ENCODE measurements around the gene DNAL4.
A peak's percentile ranks its signal among the peaks of the same experiment; 100 is the strongest.

Gene DNAL4

GRCh38 chr22:38767313-38767712 is 26.6 kb downstream of the DNAL4 start:
- Mint-ChIP-seq H3K4me1 (peaks cover 5 to 12% of the 10 kb centered on the region in 2 donors), H3K27me3 (no peaks in the 10 kb centered on the region), H3K36me3 (no peaks in the 10 kb centered on the region), H3K9me3 (no peaks in the 10 kb centered on the region), H3K4me3 (no peak overlapping the region), H3K27ac (no peak overlapping the region)
- ATAC-seq (replicated peaks) (no peak), DNase-seq (no peak)

DNA sequence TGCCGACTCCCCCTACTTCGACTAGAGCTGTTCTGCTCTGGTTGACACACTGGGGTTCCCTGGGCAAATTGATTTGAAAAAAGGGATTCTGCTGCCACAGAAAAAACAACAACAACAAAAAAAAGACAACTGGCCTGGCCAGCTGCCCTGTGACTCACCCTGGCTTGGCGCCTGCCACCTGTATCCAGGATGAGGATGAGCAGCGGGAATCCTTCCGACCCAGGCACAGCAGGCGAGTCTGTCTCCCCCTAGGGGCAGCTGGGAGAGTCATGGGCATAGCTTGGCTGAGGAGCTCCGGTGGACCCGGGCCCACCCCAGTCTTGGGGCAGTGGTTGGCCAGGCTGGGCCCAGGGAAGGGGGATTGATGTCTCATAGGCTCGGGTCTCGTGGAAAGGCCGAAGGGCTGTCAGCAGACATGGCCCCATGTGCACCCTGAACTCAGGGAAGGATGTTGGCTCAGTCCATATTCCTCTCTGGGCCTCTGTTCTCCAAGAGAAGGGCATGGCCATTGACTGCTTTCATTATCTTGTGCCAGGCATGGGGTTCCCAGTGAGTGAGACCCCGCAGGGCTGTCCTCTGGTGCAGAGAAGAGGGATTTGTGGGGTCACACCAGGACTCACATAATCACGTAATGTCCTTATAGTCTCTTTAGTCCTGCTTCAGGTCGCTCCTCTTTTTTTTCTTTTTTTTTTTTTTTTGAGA is 27.7 kb downstream of the DNAL4 start:
- H3K27me3 Mint-ChIP-seq = no peaks in the 10 kb centered on the region
- H3K9me3 Mint-ChIP-seq = no peaks in the 10 kb centered on the region
- peaks cover 5 to 12% of the 10 kb centered on the region in 2 donors for H3K4me1 Mint-ChIP-seq
- no peak for DNase-seq
- H3K27ac Mint-ChIP-seq = no peak overlapping the region
- H3K4me3 Mint-ChIP-seq = no peak overlapping the region
- peak; percentile 59 to 60 for ATAC-seq (replicated peaks)
- no peaks in the 10 kb centered on the region for H3K36me3 Mint-ChIP-seq

DNA sequence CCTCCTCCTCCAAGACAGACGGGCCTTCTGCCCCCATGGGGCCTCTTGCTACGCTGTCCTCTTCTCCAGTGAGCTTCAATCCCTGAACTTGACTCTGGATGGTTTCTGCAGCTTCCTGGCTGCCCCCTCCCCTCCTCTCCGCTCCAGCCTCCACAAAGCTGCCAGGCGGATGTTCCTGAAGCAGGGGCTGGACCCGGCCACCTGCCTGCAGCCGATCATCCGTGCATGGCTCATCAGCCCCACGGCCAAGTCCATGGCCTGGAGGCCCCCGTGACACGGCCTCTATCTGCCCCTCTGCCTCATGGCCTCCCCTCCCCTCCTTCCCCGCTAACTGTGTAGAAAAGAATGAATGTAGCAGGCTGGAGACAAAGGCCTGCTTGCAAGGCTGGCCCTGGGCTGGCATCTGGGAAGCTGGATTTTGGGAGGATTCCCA is 31.4 kb downstream of the DNAL4 start:
- Mint-ChIP-seq H3K9me3 (no peaks in the 10 kb centered on the region), H3K27ac (no peak overlapping the region), H3K27me3 (no peaks in the 10 kb centered on the region), H3K4me3 (no peak overlapping the region), H3K4me1 (peaks cover 21 to 25% of the 10 kb centered on the region in 2 donors), H3K36me3 (no peaks in the 10 kb centered on the region)
- ATAC-seq (replicated peaks) (no peak), DNase-seq (no peak)

GRCh38 chr22:38761202-38762162 is 32.5 kb downstream of the DNAL4 start:
- Mint-ChIP-seq H3K4me1 (peaks cover 29 to 36% of the 10 kb centered on the region in 2 donors), H3K4me3 (no peak overlapping the region), H3K27ac (no peak overlapping the region), H3K27me3 (no peaks in the 10 kb centered on the region), H3K36me3 (no peaks in the 10 kb centered on the region), H3K9me3 (no peaks in the 10 kb centered on the region)
- ATAC-seq (replicated peaks) (peak in 1 of 2 donors; percentile 24), DNase-seq (no peak)

- no peaks in the 10 kb centered on the region for H3K27me3 Mint-ChIP-seq
- no peak overlapping the region for H3K27ac Mint-ChIP-seq
- ATAC-seq (replicated peaks) = peak in 1 of 2 donors; percentile 20
- no peaks in the 10 kb centered on the region for H3K9me3 Mint-ChIP-seq
- DNase-seq = no peak
- no peaks in the 10 kb centered on the region for H3K36me3 Mint-ChIP-seq
- H3K4me3 Mint-ChIP-seq = no peak overlapping the region
- peaks cover 29 to 33% of the 10 kb centered on the region in 2 donors for H3K4me1 Mint-ChIP-seq
Observed at GRCh38 chr22:38760477-38761201, 33.3 kb downstream of the DNAL4 start.

DNA sequence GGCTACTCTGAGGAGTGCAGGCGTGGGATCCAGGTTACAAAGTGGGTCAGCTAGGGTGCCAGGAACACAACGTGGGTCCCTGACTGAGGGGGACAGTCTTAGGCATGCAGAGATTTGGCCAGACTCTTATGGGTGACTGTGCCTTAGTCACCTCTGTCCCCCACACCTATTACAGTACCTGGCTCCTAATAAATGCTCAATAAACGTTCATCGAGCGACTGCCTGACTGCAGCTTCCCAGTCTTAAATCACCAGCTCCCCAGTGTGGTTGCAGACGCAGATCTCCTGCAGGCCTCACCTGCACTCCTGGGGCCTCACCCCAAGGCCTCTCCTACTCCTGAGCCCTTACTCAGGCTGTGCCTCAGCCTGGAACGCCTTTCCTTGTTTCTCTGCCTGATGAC is 34.9 kb downstream of the DNAL4 start:
- DNase-seq = no peak
- ATAC-seq (replicated peaks) = no peak
- Mint-ChIP-seq H3K27me3 (no peaks in the 10 kb centered on the region), H3K36me3 (no peaks in the 10 kb centered on the region), H3K9me3 (no peaks in the 10 kb centered on the region), H3K4me3 (no peak overlapping the region), H3K4me1 (peaks cover 31 to 44% of the 10 kb centered on the region in 2 donors), H3K27ac (peak overlapping the region; percentile 33)

GRCh38 chr22:38758276-38758945 is 35.5 kb downstream of the DNAL4 start:
- Mint-ChIP-seq H3K4me1 (peaks cover 37 to 50% of the 10 kb centered on the region in 2 donors), H3K9me3 (no peaks in the 10 kb centered on the region), H3K4me3 (peak overlapping the region in 1 of 2 donors; percentile 22), H3K27ac (peak overlapping the region; percentile 33), H3K27me3 (no peaks in the 10 kb centered on the region), H3K36me3 (peaks cover 0 to 4% of the 10 kb centered on the region in 2 donors)
- ATAC-seq (replicated peaks) (peak; percentile 15 to 26), DNase-seq (peak; percentile 54)

GRCh38 chr22:38757464-38757757 is 36.5 kb downstream of the DNAL4 start:
- ATAC-seq (replicated peaks) (no peak), DNase-seq (no peak)
- no peaks in the 10 kb centered on the region for H3K27me3 Mint-ChIP-seq
- H3K36me3 Mint-ChIP-seq = peaks cover 4 to 11% of the 10 kb centered on the region in 2 donors
- peaks cover 0 to 1% of the 10 kb centered on the region in 2 donors for H3K9me3 Mint-ChIP-seq
- H3K4me3 Mint-ChIP-seq = no peak overlapping the region
- H3K27ac Mint-ChIP-seq = no peak overlapping the region
- peaks cover 41 to 60% of the 10 kb centered on the region in 2 donors for H3K4me1 Mint-ChIP-seq

DNA sequence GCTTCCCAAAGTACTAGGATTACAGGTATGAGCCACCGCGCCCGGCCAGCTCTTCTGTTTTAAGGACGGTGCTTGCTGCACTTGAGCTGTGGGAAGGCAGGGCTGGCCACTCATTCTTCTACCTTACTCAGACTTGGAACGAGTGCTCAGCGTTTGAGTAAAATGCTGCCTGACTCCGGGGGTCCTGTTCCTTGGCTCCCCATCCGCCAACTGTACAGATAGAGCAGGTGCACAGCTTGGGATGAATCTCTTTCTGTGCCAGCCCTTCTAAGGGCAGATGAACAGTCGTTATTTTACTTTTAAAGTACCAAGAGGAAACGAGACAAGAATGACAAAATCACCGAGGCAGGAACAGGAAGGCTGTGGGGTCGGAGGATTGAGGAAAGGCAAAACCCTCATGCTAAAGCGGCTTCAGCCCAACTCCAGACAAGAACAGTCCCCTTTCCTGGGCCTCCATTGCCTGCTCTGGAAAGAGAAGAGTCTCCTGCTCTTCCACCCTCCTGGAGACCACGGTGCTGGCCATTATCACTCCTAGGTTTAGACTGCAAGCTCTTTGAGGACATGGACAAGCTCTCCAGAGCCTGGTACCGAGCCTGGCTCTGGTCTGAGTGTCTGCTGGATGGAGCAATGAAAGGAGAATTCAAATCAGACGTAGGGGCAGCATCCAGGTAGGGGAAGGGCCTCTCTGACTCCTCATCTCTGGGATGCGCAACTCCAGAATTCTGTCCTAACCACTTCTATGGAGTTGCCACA is 37.1 kb downstream of the DNAL4 start:
- Mint-ChIP-seq H3K9me3 (peaks cover 0 to 3% of the 10 kb centered on the region in 2 donors), H3K27ac (peak overlapping the region; percentile 93), H3K4me3 (peak overlapping the region; percentile 88 to 89), H3K27me3 (no peaks in the 10 kb centered on the region), H3K4me1 (peaks cover 47 to 65% of the 10 kb centered on the region in 2 donors), H3K36me3 (peaks cover 10 to 16% of the 10 kb centered on the region in 2 donors)
- DNase-seq (no peak), ATAC-seq (replicated peaks) (no peak)

GRCh38 chr22:38755911-38756532 is 37.9 kb downstream of the DNAL4 start, which contains the start of gene SUN2:
Gene SUN2, minus strand, starts transcription at chr22:38755998. Its CDS starts 3,370 bp downstream, at chr22:38752628.
- H3K27me3 Mint-ChIP-seq = no peaks in the 10 kb centered on the region
- DNase-seq (peak; percentile 88), ATAC-seq (replicated peaks) (peak; percentile 76 to 80)
- peaks cover 55 to 74% of the 10 kb centered on the region in 2 donors for H3K4me1 Mint-ChIP-seq
- peaks cover 18 to 25% of the 10 kb centered on the region in 2 donors for H3K36me3 Mint-ChIP-seq
- H3K27ac Mint-ChIP-seq = peak within 1 kb of the TSS; percentile 93
- peak within 1 kb of the TSS; percentile 88 to 89 for H3K4me3 Mint-ChIP-seq
- peaks cover 0 to 3% of the 10 kb centered on the region in 2 donors for H3K9me3 Mint-ChIP-seq

GRCh38 chr22:38755155-38755910 is 38.6 kb downstream of the DNAL4 start:
- Mint-ChIP-seq H3K9me3 (peaks cover 0 to 3% of the 10 kb centered on the region in 2 donors), H3K27me3 (no peaks in the 10 kb centered on the region), H3K4me3 (peak overlapping the region; percentile 88 to 89), H3K4me1 (peaks cover 53 to 81% of the 10 kb centered on the region in 2 donors), H3K36me3 (peaks cover 23 to 27% of the 10 kb centered on the region in 2 donors), H3K27ac (peak overlapping the region; percentile 86)
- DNase-seq = peak; percentile 61
- ATAC-seq (replicated peaks) = peak; percentile 27 to 40

GRCh38 chr22:38754751-38755154 is 39.2 kb downstream of the DNAL4 start:
- DNase-seq (no peak), ATAC-seq (replicated peaks) (peak; percentile 8 to 9)
- Mint-ChIP-seq H3K27ac (peak overlapping the region; percentile 86), H3K36me3 (peaks cover 29 to 33% of the 10 kb centered on the region in 2 donors), H3K4me1 (peaks cover 54 to 86% of the 10 kb centered on the region in 2 donors), H3K27me3 (no peaks in the 10 kb centered on the region), H3K9me3 (peaks cover 0 to 3% of the 10 kb centered on the region in 2 donors), H3K4me3 (peak overlapping the region; percentile 85 to 88)
